Kidney glomerular epithelial cell (primary cell): ENCODE measurements around the gene NDP.

Experiments
- DNase-seq: peaks from one replicate; lab custom pipeline; 2025; lab: John Stamatoyannopoulos, UW

NDP gene, protein sequence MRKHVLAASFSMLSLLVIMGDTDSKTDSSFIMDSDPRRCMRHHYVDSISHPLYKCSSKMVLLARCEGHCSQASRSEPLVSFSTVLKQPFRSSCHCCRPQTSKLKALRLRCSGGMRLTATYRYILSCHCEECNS

DNA sequence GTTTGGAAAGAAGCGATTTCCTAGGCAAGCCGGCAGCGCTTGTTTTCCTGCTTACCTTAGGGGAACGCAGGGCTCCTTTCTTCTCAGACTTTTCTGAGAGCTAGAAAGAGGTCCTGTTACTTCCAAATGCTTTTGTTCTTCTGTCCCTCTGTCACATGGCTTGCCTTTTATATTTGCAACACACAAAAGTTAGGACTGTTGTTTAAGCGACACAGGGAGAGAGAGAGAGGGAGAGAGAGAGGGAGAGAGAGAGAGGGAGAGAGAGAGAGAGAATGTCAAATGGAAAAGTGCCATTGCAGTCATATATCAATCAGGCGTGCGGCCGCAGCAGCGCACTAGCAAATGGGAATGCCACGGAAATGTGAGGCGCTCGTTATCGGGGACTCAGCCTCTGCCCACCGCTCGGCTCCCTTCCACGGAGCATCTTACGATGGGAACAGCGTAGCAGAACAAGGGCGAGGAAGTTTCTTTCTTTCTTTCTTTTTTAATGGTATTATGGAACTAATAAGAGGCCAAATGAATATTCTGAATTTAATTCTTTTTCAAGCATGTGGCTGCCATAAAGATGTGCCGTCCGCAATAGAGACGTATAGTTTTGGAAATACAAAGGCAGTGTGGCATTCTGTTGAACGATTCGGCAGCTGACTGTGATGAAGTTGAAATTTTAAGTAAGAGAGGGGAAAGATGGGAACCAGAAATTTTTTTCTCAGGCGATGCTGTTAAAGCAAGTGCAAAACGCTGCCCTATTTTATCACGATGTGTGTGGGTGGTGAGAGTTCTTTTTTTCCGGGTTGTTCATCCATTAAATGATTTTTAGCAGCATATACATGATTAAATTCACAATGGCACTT, at the start of gene NDP:
Gene NDP, minus strand, starts transcription at position 142 of the 851 bp plus-strand sequence. CDS start 14,745 bp downstream, outside the sequence.
- no peak for DNase-seq

DNA sequence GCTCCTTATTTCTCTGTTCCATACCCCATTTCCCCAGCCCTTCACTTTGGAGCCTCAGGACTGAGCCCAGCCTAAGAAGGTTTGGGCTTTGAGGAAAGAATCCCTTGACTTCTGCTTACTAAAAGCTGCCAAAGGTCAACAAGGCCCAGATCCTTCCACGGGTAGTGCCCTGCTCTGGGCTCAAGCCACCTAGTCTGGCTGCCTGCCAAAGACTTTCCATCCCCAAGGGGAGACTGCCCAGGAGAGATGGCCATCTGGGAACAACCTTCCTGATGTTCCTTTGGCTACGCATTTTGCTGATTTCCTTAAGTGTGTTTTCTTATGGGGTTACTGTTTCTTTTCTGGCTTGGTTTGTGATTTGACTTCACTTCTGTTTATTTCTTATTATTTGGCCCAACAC, 49.8 kb upstream of the NDP start:
- no peak for DNase-seq

DNA sequence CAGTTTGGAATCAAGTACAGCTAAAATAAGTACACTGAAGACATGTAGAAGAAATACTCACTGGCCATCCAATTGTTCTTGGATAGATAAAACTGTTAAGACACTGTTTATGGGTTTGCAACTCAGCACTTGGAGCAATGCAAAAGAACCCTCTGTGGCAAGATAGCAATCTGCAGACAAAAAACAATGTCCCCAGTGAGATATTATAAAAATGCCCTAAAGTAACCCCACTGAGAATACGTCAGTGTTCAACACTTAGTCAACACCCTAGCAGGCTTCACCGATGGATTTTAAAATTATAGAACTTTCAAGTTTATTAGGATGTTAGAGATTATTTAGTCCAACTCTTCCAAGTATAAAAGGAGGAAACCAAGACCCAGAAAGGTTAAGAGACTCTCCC, 47.5 kb upstream of the NDP start:
- DNase-seq, result no peak

DNA sequence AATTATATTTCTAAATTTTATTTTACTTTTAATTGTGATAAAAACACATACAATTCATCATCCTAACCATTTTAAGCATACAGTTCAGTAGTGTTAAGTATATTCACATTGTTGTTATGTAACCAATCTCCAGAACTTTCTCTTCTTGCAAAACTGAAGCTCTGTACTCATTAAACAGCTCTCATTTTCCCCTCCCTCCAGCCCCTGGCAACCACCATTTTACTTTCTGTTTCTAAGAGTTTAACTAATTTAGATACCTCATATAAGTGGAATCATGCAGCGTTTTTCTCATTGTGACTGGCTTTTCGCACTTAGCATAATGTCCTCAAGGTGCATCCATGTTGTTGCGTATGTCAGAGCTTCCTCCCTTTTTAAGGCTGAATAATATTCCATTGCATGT, 46.7 kb upstream of the NDP start:
- DNase-seq, result no peak

DNA sequence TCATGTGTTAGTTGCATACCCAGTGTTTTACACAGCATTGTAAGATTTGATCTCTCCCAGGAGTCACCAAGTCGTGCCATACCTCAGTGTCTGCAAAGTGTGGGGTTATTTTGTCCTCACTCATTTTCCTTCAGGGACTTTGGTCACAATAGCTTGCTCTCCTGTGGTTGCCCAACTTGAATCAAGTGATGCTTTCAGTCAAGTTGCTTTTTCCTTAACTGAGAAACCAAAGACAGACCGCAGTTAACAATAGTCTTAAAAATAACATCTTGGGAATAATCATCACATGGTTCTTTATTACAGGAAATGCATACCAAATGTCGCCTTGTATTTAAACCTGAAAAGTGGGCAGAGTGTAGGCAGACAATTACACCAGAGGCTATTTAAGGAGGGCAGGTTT, 44.5 kb upstream of the NDP start:
- DNase-seq, result no peak

DNA sequence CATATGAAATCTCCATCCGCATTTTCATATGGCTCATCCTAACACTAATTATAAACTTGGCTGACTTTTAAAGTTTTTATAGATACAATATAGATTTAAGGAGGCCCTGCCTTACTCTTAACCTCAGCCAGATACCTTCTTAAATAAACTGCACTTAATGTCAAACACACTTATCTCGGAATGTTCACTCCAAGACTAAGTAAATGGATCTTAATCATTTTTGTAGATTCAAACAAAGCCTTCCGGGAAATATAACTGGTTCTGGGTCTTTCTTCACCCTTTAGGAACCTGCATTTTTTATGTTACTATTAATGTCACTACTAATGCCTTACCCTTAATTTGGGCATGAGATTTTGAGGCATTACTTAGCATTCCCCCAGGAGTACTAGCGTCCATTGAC, 43.7 kb upstream of the NDP start:
- no peak for DNase-seq

DNA sequence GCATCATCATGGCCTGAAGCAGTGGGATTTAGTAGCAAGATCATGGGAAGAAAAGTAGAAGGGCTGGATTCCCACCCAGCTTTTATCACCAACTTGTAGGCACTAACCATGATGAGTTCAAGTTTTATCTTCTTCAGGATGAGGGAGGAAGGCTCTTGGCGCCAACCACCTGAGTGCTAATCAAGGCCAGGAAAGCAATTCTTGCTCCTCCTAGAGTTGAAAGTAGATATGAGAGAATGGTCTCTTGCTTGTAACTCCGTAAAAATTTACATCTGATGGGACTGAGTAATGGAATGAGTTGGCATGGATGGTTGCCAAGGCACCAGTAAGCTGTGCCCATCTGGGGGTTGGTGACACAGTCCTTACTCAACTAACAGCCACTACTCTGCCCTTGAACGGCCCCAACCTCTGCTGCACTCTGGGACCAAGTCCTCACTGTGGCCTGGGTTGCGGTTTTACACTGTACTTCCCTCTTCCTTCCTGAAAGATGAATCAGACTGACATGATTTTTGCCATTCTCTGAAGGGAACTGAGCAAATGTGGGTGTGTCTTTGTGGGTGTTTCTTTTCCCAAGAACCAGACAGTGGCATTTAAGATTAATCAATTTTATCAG, 39.4 kb upstream of the NDP start:
- peak; percentile 53 for DNase-seq

DNA sequence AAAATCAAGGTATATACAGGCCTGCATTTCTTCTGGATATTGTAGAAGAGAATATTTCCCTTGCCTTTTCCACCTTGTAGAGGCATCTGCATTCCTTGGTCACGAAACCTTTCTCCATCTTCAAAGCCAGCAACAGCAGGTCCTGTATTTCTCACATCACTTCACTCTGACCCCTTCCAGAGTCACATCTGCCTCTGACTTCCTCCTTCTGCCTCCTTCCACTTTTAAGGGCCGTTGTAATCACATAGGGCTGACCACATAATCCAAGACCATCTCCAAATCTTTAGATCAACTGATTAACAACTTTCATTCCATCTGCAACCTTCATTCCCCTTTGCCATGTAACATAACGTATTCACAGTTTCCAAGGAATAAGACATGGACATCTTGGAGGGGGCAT, 38.3 kb upstream of the NDP start:
- no peak for DNase-seq

DNA sequence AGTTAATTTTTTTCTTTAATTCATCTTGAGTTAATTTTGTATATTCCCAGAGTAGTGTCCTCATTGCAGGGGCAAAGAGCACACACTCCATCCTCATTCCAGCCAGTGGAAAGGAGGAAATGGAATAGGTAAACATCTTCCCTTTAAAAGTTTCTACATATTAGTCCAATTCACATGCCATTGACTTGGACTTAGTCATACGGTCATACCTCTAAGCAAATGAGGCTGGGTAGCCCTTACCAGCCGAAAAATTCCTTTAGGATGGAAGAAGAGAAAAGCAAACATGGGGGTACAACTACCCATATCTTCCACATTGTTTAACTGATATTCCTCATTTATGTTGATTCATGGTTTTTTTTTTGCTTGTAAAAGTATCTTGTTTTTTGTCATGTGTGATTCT, 37.4 kb upstream of the NDP start:
- DNase-seq, result no peak

DNA sequence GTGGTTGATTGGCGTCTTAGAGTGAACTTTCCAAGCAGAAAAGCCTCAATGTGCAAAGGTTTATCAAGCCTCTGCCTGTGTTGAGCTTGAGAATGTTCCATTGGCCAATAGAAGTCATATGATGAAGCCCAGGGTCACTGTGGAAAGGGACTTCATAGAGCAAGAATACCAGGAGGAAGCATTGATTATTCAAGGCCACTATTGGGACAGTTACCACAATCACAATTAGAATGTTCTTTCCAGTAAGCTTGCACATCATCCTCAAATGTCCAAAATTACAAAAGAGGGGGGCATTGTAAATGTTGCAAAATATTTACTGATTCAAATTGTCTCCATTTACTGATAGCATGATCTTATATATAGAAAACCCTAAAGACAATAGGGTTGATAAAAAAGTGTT, 32.9 kb upstream of the NDP start:
- DNase-seq, result no peak

DNA sequence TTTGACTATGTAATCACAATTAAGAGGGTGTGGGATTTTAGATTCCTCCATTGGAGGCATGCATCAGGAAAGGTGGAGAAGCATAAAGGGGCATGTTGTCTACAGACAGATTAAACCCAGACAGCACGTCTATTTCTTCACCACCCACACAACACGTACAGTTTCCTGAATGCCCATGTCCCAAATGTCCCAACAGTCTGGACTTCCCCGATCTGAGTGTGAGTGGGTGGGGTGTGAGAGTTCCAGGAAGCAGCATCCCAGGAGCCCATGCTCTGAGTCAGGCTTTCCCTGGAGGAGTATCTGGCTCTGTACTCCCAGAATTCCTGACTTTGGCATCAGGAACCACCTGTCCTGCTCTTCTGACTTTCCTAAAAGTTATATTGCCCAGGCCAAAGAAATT, 30.8 kb upstream of the NDP start:
- no peak for DNase-seq

DNA sequence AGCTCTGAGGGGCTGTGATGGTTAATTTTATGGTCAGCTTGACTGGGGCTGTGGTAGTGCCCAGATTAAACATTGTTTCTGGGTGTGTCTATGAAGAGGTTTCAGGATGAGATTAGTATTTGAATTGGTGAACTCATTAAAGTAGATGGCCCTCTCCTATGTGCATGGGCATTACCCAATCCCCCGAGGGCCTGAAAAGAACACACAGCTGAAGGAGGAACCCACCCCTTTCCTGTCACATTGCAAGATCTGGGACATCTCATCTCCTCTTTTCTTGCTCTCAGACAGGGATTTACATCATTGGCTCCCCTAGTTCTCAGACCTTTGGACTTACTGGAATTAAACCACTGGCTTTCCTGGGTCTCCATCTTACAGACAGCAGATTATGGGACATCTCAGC, 29.4 kb upstream of the NDP start:
- DNase-seq, result no peak

DNA sequence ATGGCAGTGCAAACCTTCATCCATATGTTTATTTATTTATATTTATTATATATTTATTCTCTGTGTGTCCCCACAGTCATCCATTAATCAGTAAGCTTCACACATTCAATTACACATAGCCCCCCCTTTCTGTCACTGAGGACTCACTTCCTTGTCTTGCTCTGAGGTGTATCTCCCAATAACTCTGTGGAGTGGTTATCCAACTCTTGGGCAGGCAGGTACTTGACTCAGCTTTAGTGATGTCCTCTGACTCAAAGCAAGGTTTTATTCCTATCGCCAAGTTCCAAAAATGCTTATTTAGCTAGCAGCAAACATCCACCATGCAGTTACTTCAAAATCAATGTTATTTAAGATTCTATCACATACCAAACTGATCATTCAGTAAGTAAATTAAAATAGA, 25.2 kb upstream of the NDP start:
- DNase-seq, result no peak

DNA sequence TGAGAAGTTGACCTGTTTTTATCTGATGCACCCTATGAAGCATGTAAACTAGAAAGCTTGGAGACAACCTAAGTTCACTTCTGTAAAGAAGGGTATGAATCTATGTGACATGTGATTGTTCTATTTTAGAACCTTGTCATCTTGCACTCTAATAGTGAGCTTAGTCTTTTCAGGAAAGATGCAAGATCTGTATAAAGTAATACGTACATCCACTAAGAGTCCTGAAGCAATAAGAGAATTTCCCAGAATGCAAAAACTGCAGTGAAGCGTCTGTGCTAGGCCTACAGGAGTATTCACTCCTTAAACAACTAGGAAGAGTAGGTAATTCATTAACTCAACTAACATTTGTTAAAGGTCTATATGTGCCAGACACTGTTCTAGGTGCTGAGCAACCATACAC, 23.3 kb upstream of the NDP start:
- no peak for DNase-seq

DNA sequence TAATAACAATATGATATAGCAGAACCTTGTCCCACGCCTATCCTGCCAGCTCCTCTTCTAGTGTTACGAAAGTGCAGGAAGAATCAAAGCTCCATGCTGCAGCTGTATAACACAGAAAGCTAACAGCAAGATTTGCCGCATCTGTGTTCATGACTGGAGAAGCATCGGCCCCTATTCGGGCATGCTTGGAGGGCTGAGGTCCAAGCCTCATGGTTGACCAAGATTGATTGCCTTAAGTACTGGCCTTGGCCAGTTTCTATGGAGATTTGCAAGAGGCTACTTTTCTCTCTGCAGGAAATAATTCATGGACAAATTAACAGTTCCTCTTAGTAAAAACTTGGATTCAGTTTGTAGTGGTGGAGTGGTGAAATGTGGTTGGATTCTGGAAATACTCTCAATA, 12.9 kb upstream of the NDP start:
- no peak for DNase-seq

DNA sequence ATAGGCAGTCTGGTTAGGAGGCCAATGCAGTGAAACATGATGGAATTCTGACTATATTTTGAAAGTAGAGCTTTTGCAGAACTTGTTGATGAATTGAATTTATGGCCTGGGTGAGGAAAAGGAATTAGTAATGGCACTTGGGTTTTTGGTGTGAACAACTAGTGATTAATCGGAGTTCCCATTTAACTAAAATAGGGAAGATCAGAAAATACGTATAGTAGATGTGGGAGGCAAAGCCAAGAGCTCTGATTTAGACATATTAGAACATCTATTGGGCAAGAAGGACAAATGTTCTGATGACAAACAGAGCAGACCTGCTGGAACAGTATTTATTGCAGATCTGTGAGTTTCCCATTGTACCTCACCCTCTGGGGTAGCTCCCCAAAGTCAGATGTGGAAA, 12.3 kb upstream of the NDP start:
- DNase-seq, result no peak

DNA sequence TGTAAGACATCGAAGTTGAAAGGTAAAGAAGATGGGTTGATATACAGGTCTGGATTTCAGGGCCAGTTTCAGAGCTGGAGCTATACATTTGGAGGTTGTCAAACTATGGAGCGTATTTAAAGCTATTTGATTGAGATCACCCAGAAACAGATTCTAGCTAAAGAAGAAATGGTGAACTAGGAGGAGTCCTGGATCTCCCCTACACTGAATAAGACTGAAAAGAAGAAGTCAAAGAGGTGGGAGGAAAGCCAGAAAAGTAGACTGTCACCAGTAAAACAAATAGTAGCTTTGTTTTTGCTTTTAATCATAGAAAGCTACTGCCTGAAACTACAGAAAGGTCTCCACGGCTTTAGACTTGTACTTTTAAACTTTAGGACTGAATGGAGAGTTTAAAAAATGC, 5.0 kb upstream of the NDP start:
- DNase-seq, result no peak

DNA sequence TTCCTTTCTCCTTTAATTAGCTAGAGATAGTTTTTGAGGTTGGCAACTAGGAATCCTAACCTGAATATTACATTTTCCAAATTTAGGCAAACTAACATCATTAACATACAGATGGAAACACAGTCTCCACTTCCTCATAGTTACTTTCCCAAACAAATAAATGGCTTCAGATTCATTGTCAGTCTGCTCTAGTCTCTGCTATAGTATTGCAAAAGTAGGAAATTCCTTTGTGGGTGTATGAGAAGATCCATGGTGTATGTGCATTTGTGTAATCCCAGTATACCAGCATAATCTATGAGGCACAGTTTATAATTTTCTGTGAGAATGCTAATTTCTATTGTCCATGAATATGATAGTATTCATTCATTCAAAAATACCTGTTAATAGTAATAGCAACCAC, 3.0 kb upstream of the NDP start:
- no peak for DNase-seq

DNA sequence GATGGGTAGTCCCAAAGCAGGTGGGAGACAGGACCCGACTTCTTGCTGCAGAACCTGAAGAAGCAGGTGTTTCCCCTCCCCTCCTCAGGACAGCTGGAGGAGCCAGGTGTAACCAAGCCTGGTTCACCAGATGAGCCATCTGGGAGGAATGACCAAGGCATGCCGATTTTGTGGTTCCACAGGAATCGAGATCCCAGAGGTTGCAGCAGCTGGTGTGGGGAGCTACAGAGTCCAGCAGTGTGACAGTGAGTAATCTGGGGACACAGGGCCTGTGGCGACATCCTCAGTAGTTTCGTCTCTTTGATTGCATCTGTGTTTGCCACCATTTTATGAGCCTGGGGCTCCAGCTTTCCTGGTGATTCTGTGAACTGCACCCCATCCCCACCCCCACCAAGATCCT, 2.6 kb upstream of the NDP start:
- no peak for DNase-seq

DNA sequence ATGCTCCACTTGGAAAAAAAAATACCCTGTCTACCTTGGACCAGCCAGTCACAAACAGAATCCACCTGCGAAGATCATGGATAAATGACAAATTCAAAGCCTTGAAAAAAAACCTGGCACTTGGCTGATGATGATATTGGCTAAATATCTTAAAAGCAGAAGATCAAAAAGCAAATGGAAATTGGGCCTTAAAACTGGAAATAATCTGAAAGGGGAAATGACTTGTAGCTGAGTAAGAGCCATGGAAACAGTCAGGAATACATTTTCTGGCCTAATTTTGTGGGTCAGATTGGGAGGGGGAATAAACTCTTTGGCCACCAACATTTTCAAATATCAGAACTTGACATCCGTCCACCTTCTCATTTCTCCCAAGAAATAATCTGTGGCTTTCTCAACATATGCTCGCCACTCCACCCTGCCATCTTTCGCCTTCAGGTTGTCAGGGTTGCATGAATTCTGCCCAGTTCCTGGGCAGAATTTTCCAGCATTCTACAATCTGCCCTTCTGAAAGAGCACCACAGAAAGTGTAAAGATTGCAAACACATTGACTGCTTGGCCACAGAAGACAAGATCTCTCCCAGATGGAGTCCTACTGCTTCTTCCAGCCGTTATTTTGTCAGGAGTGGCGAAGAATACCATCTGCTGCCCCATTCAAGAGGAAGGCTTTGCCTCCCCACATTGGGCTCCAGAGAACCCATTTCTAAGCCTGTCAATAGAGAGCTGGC, 1.7 kb upstream of the NDP start:
- DNase-seq, result no peak

DNA sequence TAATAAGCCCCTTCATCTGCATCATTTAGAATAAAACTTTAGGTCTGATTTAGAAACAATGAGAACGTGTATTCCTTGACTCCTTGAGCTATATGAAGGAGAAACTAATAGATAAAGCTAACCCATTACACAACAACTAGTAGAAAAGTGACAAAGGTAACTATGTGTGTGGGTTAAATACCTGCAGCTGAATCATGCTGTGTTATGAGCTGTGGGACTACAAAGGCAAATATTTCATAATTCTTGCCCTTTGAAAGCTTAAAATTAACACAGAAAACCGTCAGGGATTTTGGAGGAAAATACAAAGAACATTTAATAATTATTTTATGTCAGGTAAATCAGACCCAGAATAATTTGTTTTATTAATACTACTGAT, 898 bp upstream of the NDP start:
- DNase-seq, result no peak

DNA sequence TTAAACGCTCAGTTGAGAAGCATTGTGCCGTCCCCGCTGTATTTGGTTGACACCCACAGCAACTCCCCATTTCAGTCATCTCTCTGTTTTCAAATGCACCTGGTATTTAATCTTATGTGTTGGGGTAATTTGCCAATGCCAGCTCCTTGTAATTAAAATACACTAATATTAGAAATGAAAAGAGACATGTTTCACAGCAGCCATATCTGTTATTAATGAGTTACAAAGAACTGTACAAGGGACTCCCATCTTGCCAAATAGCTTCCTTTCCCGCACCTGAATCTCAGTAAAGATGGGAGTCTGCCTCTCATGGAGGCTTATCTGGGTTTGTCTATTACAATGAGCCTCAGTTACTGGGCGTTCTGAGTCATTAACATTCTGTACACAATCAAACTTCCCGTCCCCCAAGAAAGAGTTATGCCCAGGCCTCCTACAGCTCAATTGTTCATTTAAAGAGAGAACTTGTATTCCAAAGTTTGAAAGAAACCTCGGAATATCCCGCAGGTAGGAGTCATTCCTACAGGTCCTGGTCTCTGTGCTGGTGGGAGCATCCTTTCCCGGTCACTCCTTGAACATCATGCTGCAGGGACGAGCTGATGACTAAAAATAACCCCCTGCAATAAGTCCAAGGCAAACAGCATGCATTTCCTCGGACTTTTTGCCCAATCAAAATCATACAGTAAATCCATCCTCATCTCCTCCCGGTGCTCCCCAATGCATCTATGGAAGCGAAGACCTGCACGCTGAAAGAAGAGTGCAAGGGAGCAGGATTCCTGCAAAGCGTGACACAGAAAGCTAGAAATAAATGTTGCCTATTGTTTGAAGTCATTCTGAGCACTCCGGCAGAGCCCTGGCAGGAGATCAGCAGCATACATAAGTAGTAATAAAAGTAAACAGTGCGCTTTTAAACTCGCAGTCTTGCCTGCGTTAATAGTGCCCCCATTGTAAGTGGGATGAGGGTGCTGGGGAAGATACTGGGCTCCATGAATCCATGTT, 926 bp downstream of the NDP start:
- no peak for DNase-seq
